Colonic mucosa (tissue), 4 donors: ENCODE results near the gene CH25H. TPM values are rescaled to one million over a fixed set of nuclear protein-coding genes. Genes with fewer than 3 reads are reported as not detected.

Experiments
- DNase-seq: peaks from one replicate; pipeline ENCODE4 v3.0.0-alpha.2; 2020
- H3K27ac ChIP-seq: fragments of 200-600 bp; one replicate; pipeline ENCODE4 v1.8.0; 2021
- H3K27me3 ChIP-seq: fragments of 200-600 bp; one replicate; pipeline ENCODE4 v1.8.0; 2021
- H3K36me3 ChIP-seq: fragments of 200-600 bp; one replicate; pipeline ENCODE4 v1.8.0; 2021
- H3K4me1 ChIP-seq: fragments of 200-600 bp; one replicate; pipeline ENCODE4 v1.8.0; 2021; ENCODE audit warnings: mild to moderate bottlenecking
- H3K4me3 ChIP-seq: fragments of 200-600 bp; one replicate; pipeline ENCODE4 v1.8.0; 2021
- H3K9ac ChIP-seq, 2 donors: one replicate each; pipeline ENCODE4 v1.7.0; 2013; ENCODE audit warnings: control low read depth in 2 of 2, low read depth in 2 of 2, low read length in 2 of 2
- H3K9me3 ChIP-seq: fragments of 200-600 bp; one replicate; pipeline ENCODE4 v1.8.0; 2021
- CTCF ChIP-seq: fragments of 200-600 bp; IDR thresholded peaks from one replicate; pipeline ENCODE4 v1.8.0; 2022; ENCODE audit warnings: antibody characterized with exemption, mild to moderate bottlenecking
- intact Hi-C: fragments of 100-400 bp; cut with DNase I; formaldehyde crosslinking; loops from one replicate; pipeline ENCODE4 v1.14.1; 2022
- total RNA-seq, 2 donors: library from RNA; stranded (reverse); fragmentation: NEBNext Ultra II Directional in 1 of 2; extraction: Animal tissue kit (Norgen Biotek cat#: 25700) in 1 of 2; gene quantifications; one replicate each; pipeline ENCODE4 v1.2.1, GENCODE V29; 2021
- donor health status: healthy.
- donor health status: DM: no; HTN: no; CAD: no.
- donor health status: DM: no; HTN: no; CAD: no.

The CH25H gene
- total RNA-seq, 2 donors from 2014 or later: 0.40 to 1.7 TPM

GRCh38 chr10:89184638-89185037, 22.5 kb downstream of the CH25H start:
- Histone ChIP-seq H3K9me3 (no peaks in the 10 kb centered on the region), H3K27ac (no peak overlapping the region), H3K4me3 (no peak overlapping the region), H3K27me3 (no peaks in the 10 kb centered on the region), H3K9ac (no peak overlapping the region), H3K36me3 (no peaks in the 10 kb centered on the region), H3K4me1 (no peaks in the 10 kb centered on the region)
- intact Hi-C loops: no loop called here
- no peak for TF ChIP-seq CTCF
- no peak for DNase-seq

GRCh38 chr10:89183571-89183970, 23.5 kb downstream of the CH25H start:
- intact Hi-C loops: no loop called here
- TF ChIP-seq CTCF: no peak
- no peak overlapping the region for H3K27ac ChIP-seq
- H3K27me3 ChIP-seq: no peaks in the 10 kb centered on the region
- H3K9ac ChIP-seq: no peak overlapping the region
- H3K9me3 ChIP-seq: no peaks in the 10 kb centered on the region
- no peak for DNase-seq
- H3K36me3 ChIP-seq: no peaks in the 10 kb centered on the region
- H3K4me3 ChIP-seq: no peak overlapping the region
- no peaks in the 10 kb centered on the region for H3K4me1 ChIP-seq

- Histone ChIP-seq H3K36me3 (no peaks in the 10 kb centered on the region), H3K4me1 (no peaks in the 10 kb centered on the region), H3K4me3 (no peak overlapping the region), H3K9ac (no peak overlapping the region), H3K9me3 (no peaks in the 10 kb centered on the region), H3K27me3 (no peaks in the 10 kb centered on the region), H3K27ac (no peak overlapping the region)
- intact Hi-C loops: no loop called here
- DNase-seq: no peak
- no peak for TF ChIP-seq CTCF
Observed at GRCh38 chr10:89182894-89183293, 24.2 kb downstream of the CH25H start.

- no peaks in the 10 kb centered on the region for H3K4me1 ChIP-seq
- intact Hi-C loops: no loop called here
Observed at GRCh38 chr10:89175816-89176215, 31.3 kb downstream of the CH25H start.

GRCh38 chr10:89173075-89173474, 34.0 kb downstream of the CH25H start:
- no peak for DNase-seq
- Histone ChIP-seq H3K9me3 (no peaks in the 10 kb centered on the region), H3K27me3 (no peaks in the 10 kb centered on the region), H3K4me1 (no peaks in the 10 kb centered on the region), H3K9ac (no peak overlapping the region), H3K36me3 (no peaks in the 10 kb centered on the region), H3K4me3 (no peak overlapping the region), H3K27ac (no peak overlapping the region)
- TF ChIP-seq CTCF: no peak
- intact Hi-C loops: no loop called here

More at GRCh38 chr10:89175816-89176215, 31.3 kb downstream of the CH25H start:
- Histone ChIP-seq H3K4me3 (no peak overlapping the region), H3K27ac (no peak overlapping the region), H3K36me3 (no peaks in the 10 kb centered on the region), H3K9me3 (no peaks in the 10 kb centered on the region), H3K9ac (no peak overlapping the region), H3K27me3 (no peaks in the 10 kb centered on the region)
- no peak for DNase-seq
- TF ChIP-seq CTCF: no peak

GRCh38 chr10:89171996-89172395, 35.1 kb downstream of the CH25H start:
- no peaks in the 10 kb centered on the region for H3K27me3 ChIP-seq
- H3K4me3 ChIP-seq: no peak overlapping the region
- H3K9ac ChIP-seq: no peak overlapping the region
- intact Hi-C loops: no loop called here
- no peaks in the 10 kb centered on the region for H3K4me1 ChIP-seq
- TF ChIP-seq CTCF: no peak
- no peaks in the 10 kb centered on the region for H3K36me3 ChIP-seq
- DNase-seq: no peak
- H3K9me3 ChIP-seq: no peaks in the 10 kb centered on the region
- H3K27ac ChIP-seq: no peak overlapping the region
